GM21367 (cell line): Measurements from ENCODE around the gene EEF2KMT.
"Not testable (repeated sequence)": the region's sequence is repeated elsewhere in the genome, so short reads cannot be mapped to it uniquely, and the experiment has no call there.

Experiments used
- ATAC-seq: cut with Tn5 transposase; IDR thresholded peaks from one replicate; pipeline ENCODE4 v1.9.1; 2021; ENCODE audit not compliant: unreplicated experiment

The EEF2KMT gene

DNA sequence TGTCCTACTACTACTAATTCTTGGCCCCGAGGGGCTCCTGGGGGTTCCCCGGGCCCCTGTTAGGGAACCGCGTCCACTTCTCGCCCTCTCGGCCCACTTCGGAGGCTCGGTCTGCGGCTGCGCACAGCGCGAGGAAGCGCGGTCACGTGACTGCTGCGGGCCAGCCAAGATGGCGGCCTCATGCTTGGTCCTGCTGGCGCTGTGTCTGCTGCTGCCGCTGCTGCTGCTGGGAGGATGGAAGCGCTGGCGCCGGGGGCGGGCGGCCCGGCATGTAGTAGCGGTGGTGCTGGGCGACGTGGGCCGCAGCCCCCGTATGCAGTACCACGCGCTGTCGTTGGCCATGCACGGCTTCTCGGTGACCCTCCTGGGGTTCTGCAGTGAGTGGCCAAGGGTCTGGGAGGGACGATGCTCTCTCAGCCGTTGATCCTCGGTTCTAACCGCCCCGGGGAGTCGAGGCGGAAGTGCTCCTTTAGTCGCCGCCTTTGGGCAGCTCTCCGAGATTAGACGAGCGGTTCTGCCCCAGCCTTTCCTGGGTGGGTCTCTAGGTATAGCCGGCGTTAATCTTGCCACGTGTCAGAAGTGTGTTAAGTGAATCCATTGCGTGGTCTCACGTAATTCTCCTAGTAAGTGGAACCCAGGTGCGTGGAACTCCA, 25.8 kb downstream of the EEF2KMT start, which contains the start of gene ALG1:
TSS of gene ALG1 (plus strand) at position 163 of the 653 bp plus-strand sequence. CDS start at position 170, 7 bp downstream.
- peak; percentile 74 for ATAC-seq

DNA sequence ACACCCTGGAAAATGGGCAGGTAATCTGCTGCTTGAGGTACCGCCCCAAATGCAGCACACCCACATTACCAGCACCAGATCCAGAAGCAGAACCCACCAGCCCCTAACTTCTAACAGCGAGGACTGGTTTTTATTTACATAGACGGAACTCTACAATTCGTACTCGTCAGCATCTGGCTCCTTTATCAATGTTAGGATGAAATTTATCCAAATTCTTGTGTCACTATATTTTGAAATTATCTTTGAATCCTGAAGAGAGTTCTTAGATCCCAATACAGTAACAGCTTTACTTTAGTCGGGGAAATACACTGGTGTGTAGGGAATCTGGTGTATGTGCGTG, 26.3 kb downstream of the EEF2KMT start:
- ATAC-seq = no peak

- no peak for ATAC-seq
Observed at GRCh38 chr16:5070431-5071186, 27.0 kb downstream of the EEF2KMT start.

DNA sequence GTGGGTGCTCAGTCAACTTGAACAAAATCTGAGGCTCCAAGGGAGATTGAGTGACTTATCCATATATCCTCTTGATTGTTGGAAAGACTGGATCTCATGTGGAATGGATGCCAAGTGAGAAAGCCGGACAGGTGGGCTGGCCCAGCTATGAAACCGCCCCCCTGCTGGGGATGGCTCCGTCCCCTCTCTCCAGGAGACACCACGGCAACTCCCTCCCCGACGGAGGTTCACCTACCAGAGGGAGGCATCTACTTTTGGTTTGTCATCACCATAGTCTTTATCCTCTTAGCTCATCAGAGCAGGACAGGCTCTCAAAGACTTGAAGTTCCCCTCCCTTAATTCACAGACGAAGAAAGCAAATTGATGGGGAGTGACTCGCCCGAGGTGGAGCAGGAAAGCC, 27.7 kb downstream of the EEF2KMT start:
- ATAC-seq = no peak

DNA sequence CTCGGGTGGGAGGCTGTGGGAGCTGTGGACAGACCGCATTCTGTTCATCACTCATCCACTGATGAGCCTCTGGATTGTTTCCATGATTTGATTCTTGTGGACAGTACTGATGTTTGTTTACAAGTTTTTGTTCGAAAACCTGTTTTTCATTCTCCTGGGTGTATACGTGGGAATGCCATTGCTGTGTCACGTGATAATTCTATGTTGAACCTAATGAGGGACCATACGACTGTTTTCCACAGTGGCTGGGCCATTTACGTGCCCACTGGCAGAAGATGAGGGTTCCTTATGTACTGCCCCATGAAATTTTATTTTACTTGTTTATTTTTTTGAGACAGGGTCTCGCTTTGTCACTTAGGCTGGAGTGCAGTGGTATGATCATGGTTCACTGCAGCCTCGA, 28.5 kb downstream of the EEF2KMT start:
- no peak for ATAC-seq

DNA sequence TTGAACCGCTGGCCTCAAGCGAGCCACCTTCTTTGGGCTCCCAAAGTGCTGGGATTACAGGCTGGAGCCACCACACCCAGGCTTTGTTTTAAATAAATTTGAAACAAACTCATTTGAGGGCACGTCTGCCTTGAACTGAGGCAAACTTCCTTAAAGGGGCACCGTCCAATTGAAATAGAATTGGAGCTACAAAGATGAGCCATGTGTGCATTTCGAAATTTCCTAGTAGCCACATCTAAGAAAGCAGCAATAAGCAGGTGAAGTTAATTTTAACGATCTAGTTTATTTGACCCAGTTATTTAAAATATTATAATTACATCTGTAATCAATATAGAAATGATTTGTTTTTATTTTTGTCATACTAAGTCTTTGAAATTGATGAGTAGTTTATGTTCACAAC, 31.1 kb downstream of the EEF2KMT start:
- ATAC-seq = no peak

GRCh38 chr16:5065813-5066212, 31.8 kb downstream of the EEF2KMT start, which contains the start of gene C16orf89:
Gene C16orf89 (minus strand): TSS chr16:5065956. CDS start chr16:5065908, 48 bp downstream.
- ATAC-seq = no peak

DNA sequence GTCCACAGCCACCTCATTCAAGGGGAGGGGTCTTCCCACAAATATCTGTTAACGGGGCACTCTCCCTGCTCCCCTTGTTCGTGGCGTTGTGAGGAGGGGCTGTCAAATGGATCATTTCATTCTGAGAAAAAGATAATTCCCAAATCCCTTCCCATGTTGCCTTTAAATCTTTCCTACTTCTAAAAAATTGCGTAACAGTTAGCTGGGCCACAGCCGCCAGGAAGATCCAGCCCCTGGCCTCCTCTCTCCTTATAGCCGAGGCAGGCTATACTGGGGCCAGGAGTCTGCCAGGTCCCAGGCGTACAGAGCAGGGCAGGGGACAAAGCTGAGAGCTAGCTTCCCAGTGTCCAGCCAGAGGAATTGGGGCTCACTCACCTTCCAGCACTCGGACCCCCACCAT, 32.3 kb downstream of the EEF2KMT start:
- ATAC-seq = no peak

DNA sequence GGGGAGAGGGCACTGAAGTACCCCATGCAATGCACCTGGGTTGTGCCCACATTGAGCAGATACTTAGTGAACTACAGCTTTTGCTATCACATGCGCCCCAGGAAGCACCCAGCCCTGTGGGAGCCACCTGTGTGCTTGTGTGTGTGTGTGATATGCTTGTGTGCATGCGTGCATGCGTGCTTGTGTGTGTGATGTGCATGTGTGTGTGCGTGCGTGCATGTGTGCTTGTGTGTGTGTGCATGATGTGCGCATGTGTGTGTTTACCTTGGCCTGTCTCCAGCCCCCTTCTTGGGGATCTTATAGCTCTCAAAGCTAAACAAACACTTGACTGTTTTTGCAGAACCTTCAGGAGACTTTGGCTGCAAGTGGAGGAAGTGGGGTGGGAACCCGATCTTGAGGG, 32.7 kb downstream of the EEF2KMT start:
- no peak for ATAC-seq

GRCh38 chr16:5062790-5063765, 34.5 kb downstream of the EEF2KMT start:
- ATAC-seq = no peak

GRCh38 chr16:5062051-5062450, 35.5 kb downstream of the EEF2KMT start:
- ATAC-seq = no peak

GRCh38 chr16:5060073-5060641, 37.4 kb downstream of the EEF2KMT start:
- no peak for ATAC-seq

GRCh38 chr16:5059386-5060072, 38.1 kb downstream of the EEF2KMT start:
- no peak for ATAC-seq

- no peak for ATAC-seq
Observed at GRCh38 chr16:5058476-5058875, 39.1 kb downstream of the EEF2KMT start.

DNA sequence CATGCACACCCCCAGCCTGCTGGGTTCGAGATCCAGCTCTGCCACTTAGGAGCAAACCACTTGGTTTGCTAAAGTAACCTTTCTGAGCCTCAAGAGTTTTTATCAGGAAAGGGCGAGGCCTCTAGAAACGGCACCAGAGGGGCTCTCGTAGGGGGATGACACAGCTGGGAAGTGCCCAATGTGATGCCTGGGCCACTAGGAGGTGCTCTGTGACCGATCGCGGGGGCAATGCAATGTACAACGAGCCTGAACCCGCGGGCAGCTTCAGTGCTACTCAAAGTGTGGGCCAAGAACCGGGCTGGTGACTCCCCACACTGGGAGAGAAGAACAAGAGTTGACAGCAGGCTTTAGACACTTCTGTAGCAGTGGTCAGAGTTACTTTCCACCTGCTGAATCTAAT, 41.2 kb downstream of the EEF2KMT start:
- ATAC-seq = no peak

GRCh38 chr16:5054876-5055865, 42.4 kb downstream of the EEF2KMT start:
- ATAC-seq = no peak

- ATAC-seq = no peak
Observed at GRCh38 chr16:5046914-5047313, 50.7 kb downstream of the EEF2KMT start.

DNA sequence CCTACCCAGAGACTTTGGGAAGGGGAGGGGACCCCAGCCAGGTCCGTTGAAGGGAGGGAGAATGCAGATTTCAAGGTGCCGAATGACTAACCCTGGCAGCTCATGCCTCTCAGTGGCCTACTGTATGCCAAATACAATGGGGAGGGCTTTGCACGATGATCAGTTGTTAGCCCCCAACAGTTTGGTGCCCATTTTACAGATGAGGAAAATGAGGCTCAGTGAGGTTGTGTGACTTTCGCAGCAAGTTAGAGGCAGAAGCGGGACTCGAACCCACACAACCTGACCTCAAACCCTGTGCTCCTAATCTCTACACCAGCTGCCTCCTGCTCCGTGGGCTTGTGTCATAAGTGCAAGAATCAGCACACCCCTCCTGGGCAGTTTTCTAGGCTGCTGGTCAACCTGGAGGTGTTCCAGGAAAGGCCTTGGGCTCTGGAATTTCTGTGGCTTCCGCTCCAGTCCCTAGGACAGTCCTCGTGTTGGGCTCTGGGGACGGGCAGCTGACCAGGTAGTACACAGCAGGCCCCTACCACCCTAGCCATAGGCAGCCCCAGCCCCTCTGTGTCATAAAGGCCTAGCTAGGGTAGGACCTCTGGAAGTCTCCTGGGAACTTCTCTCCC, 52.0 kb downstream of the EEF2KMT start:
- no peak for ATAC-seq

GRCh38 chr16:5044581-5044980, 53.0 kb downstream of the EEF2KMT start:
- not testable (repeated sequence) for ATAC-seq
